C1 segment of cervical spinal cord (tissue), 14 donors: ENCODE results near the gene ACSL3.
"Not testable (repeated sequence)": the region's sequence is repeated elsewhere in the genome, so short reads cannot be mapped to it uniquely, and the experiment has no call there.

Experiments
- DNase-seq, 14 donors: peaks; one replicate each; lab custom pipeline; 2025; lab: John Stamatoyannopoulos, UW

The ACSL3 gene

GRCh38 chr2:222851956-222852617, 8.7 kb upstream of the ACSL3 start:
- no peak for DNase-seq

GRCh38 chr2:222854773-222855700, 5.8 kb upstream of the ACSL3 start:
- no peak for DNase-seq

- peak in 5 of 14 donors; percentile 5 to 47 (median 9) for DNase-seq
Observed at GRCh38 chr2:222859786-222860612, 837 bp upstream of the ACSL3 start.

DNA sequence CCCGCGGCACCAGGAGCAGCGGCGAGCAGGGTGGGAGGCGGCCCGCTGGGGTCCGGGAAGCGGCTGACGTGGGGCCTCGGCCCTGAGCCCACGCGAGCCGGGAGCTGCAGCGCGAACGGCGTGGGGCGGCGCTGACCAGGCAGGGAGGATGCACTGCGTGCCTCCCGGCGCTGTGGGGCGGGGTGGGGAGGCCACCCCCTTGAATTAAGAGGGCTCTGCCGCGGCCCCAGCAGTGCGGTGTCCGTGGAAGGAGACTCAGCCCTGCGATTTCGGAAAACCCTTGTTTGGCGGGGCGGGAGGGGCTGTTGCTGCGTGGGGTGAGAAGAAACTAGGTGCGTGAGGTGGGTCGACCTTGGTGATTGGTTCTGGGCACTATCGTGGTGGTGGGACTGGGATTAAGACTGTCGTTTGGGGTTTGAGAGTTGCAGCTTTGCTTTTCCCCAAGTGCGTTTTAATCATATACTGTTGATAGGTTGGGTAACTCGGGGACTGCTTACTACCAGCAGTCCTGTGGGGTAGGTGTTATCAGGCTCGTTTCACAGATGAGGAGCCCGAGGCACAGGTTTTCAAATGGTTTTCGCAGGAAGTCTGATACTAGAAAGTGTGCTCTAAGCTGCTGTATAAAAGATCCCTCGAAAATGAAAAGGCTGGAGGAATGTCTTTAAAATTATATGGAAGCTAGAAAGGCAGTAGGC, 722 bp downstream of the ACSL3 start:
- peak in 9 of 14 donors; percentile 26 to 74 (median 47) for DNase-seq

DNA sequence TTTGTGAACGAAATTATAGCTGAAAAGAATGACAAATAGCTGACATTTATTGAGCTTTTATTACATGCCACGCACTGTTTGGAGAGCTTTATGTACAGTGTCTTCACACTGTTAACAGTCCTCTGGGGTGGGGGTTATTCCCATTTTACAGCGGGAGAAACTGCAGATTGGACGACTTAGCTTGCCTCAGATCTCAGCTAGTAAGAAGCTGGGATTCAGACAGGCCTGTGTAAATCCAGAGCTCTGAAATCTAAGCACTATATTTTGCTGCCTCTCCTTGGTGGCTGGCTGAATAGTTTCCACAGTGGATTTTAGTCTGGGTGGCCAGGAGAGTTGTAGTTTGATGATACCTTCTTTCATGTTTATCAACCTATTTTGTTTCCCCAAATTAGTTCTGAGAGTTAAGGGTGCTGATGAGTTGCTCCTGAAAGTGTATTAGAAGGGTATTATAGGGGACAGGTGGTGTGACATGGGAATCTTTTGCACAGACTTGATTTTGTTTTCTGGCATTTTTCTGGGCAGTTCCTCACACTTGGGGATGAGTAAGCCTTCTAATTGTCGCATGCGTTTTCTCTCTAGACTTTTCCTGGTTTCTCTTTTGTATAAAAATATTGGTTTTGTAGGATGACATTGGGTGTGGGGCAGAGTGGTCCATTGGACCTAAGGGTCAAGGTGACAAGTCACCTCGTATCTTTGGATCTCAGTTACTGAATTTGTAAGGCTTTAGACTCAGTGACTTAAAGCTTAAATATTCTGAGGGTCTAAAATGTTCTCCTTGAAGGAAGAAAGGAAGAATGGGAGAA, 1.5 kb downstream of the ACSL3 start:
- DNase-seq = peak in 8 of 14 donors; percentile 6 to 27 (median 16)

GRCh38 chr2:222862909-222863544, 2.2 kb downstream of the ACSL3 start:
- no peak for DNase-seq

GRCh38 chr2:222864296-222864695, 3.5 kb downstream of the ACSL3 start:
- DNase-seq = no peak

DNA sequence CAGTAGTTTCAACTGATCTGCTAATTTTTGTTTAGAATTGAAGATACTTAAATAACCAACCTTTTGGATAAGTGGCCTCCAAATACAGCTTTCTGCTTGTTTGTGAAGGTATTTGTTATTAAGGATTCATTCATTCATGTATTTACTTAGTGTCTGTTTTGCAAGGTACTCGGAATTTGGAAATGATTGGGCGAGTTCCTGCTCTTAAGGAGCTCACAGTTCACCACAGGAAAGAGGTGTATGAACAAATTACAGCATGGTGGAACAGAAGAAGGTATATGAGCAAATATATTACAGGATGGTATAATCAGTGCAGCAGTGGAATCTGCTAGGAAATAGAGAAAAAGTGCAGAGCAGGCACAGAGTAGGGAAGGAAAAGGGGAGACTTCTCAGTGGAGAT, 4.5 kb downstream of the ACSL3 start:
- no peak for DNase-seq

- DNase-seq = no peak
Observed at GRCh38 chr2:222866358-222866960, 5.6 kb downstream of the ACSL3 start.

DNA sequence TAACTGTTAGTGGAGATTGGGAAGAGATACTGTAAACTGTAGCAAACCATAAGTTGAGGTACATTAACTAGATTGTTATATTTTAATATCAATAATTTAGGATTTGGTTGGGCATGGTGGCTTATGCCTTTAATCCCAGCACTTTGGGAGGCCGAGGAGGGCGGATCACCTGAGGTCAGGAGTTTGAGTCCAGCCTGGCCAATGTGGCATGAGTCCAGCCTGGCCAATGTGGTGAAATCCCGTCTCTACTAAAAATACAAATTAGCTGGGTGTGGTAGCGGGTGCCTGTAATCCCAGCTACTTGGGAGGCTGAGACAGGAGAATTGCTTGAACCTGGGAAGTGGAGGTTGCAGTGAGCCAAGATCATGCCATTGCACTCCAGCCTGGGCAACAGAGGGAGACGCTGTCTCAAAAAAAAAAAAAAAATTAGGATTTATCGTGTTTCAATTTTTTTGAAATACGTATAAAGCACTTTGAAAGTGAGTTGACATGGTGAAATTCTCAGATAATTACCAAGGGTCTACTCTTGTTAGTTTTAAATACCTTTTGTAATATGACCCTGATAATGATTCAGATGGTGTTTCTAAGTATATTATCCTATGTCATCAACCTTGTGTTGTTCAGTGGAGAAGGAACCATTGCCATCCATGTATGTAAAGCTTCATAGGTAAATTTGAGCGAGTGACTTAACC, 7.9 kb downstream of the ACSL3 start:
- DNase-seq = not testable (repeated sequence)

DNA sequence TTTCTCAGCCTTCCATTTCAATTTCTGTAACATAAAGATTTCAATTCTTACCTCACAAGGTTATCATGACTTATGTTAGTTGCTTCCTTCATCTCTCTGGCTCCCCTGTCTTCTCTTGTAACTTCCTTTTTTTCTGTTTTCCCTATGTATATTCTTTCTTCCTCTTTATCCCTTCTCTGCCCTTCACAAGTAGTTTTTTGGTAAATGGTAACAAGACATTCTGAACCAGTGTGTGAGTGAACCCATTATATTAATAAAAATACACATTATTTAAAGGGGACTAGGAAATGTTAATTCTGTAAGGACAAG, 8.4 kb downstream of the ACSL3 start:
- no peak for DNase-seq

- no peak for DNase-seq
Observed at GRCh38 chr2:222871291-222871690, 10.5 kb downstream of the ACSL3 start.

GRCh38 chr2:222872551-222872950, 11.7 kb downstream of the ACSL3 start:
- DNase-seq = no peak

GRCh38 chr2:222875482-222875881, 14.6 kb downstream of the ACSL3 start:
- DNase-seq = no peak

GRCh38 chr2:222876947-222877346, 16.1 kb downstream of the ACSL3 start:
- no peak for DNase-seq

DNA sequence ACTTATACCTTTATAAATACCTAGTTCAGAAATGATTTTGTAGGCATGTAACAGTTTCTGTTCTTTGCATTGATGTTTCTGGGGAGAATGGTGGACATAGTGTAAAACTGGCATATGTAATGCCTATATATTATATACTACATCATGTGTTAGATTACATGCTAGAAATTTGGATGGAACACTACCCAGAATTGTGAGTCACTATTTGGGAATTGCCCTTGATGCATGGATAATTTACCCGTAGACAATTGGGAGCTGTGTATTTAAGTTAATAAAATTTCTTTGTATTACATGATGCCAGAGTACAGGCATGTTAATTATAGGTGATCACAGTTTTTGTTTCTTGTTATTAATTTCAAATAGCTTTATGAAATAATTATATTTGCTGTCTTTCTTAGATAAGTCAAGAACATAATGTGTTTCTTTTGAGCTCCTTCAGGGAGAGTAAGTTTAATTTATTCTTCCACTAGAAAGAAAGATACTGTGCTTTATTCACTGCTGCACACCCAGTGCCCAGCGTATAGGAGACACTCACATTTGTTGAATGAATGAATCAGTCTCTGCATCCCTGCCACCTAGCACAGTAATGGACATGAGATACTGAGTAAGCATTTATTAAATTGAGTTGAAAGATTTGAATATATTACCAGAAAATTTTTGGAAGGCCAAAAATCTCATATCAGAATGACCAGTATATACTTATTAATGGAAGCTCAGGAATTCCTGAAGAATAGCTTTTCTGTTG, 16.9 kb downstream of the ACSL3 start:
- no peak for DNase-seq

DNA sequence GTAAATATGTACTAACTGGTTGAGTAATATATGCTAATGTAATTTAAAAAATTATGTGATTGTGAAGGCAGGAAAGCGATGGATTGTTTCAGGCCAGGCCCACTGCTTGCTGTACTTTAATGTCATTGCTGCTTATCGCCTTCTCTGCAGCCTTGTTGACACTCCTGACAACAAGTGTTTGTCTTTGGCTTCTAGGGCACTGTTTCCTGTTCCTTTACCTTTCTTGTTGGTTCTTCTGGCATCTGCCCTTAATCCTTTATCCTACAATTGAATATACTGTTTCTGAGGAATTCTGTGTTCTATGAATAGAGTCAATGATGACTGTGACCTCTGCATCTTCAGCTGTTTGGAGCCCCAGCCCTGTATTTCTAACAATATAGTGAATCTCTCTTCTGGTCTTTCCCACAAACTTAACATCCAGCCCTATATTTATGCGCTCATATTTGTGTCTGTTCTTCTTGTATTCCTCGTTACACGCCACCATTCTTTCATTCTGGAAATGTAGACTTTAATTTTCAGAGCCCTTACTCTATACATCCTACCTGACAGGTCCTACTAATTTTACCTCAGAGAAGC, 17.6 kb downstream of the ACSL3 start:
- DNase-seq = no peak
